Endothelial cell of umbilical vein (primary cell): ENCODE measurements around the gene AKT1. TPM values are rescaled to one million over a fixed set of nuclear protein-coding genes. Genes with fewer than 3 reads are reported as not detected.

Experiments used
- BruUV-seq: library from RNA; stranded (reverse); fragments of 400-500 nt; replicated peaks from 2 replicates; lab custom pipeline; 2021; lab: Mats Ljungman, UMichigan
- CTCF ChIA-PET: fragments of 300-600, 350-600 bp; sonication (Branson Sonifier 250); formaldehyde crosslinking; loops from one replicate; lab custom pipeline; 2021; ENCODE audit warnings: antibody characterized with exemption, inconsistent platforms; lab: Charles Lee
- POLR2A ChIA-PET: fragments of 300-600, 350-600 bp; sonication (Branson Sonifier 250); formaldehyde crosslinking; loops from one replicate; lab custom pipeline; 2021; ENCODE audit warnings: antibody characterized with exemption, inconsistent platforms; lab: Charles Lee
- DNase-seq: peaks from one replicate; pipeline ENCODE4 v3.0.0-alpha.2; 2011; ENCODE audit warnings: low read depth, low spot score
- FAIRE-seq: peaks from 2 replicates; lab custom pipeline; 2011; peaks lifted over from hg19 to GRCh38; lab: Jason Lieb, UNC
- H2AFZ ChIP-seq: 2 replicates; pipeline ENCODE4 v1.6.0; 2012; ENCODE audit warnings: low read depth, low read length, control low read depth, inconsistent platforms
- H3K27ac ChIP-seq: 2 replicates; pipeline ENCODE4 v1.5.1; 2011; ENCODE audit warnings: low read depth, mild to moderate bottlenecking, control low read depth, low read length, moderate library complexity; ENCODE audit not compliant: insufficient read depth
- H3K27me3 ChIP-seq, 2 experiments: 2 replicates each; pipeline versions ENCODE4 v1.6.0 to v1.6.1; 2011; ENCODE audit warnings: low read length in 2 of 2, mixed read lengths in 1 of 2; ENCODE audit not compliant: control insufficient read depth in 2 of 2, insufficient read depth in 2 of 2
- H3K36me3 ChIP-seq, 2 experiments: 2 replicates in 1 of 2; 3 replicates in 1 of 2; pipeline ENCODE4 v1.5.1; 2011; ENCODE audit warnings: low read length in 2 of 2, mild to moderate bottlenecking in 1 of 2, moderate library complexity in 1 of 2; ENCODE audit not compliant: control insufficient read depth in 2 of 2, insufficient read depth in 2 of 2; ENCODE audit errors: extremely low read depth in 1 of 2
- H3K4me1 ChIP-seq: 3 replicates; pipeline ENCODE4 v1.5.1; 2011; ENCODE audit warnings: mild to moderate bottlenecking, low read length; ENCODE audit not compliant: control insufficient read depth, insufficient read depth; ENCODE audit errors: extremely low read depth
- H3K4me2 ChIP-seq: 2 replicates; pipeline ENCODE4 v1.6.1; 2011; ENCODE audit warnings: low read length, control low read depth, mixed read lengths; ENCODE audit not compliant: insufficient read depth
- H3K4me3 ChIP-seq, 3 experiments: fragments of 200-600 bp in 1 of 3; sonication (generic), shearing (Covaris generic) in 1 of 3; replicated peaks in 1 of 3; 2 replicates each; pipeline ENCODE4 v1.5.1; 2011 to 2016; ENCODE audit warnings: control low read depth in 3 of 3, low read length in 3 of 3, mild to moderate bottlenecking in 2 of 3, inconsistent platforms in 1 of 3, low read depth in 1 of 3, moderate library complexity in 1 of 3; ENCODE audit not compliant: insufficient read depth in 1 of 3
- H3K79me2 ChIP-seq: 2 replicates; pipeline ENCODE4 v1.6.0; 2012; ENCODE audit warnings: low read length, inconsistent platforms; ENCODE audit not compliant: control insufficient read depth, insufficient read depth
- H3K9ac ChIP-seq: replicated peaks from 2 replicates; pipeline ENCODE3; 2011; ENCODE audit warnings: low read length, control low read depth; ENCODE audit not compliant: insufficient read depth; ENCODE audit errors: extremely low read depth
- H3K9me1 ChIP-seq: replicated peaks from 3 replicates; pipeline ENCODE4 v1.6.0; 2011; ENCODE audit warnings: mild to moderate bottlenecking, low read length; ENCODE audit not compliant: control insufficient read depth, insufficient read depth; ENCODE audit errors: extremely low read depth
- H3K9me3 ChIP-seq: replicated peaks from 2 replicates; pipeline ENCODE4 v1.5.1; 2012; ENCODE audit warnings: low read length, inconsistent platforms; ENCODE audit not compliant: control insufficient read depth, insufficient read depth
- H4K20me1 ChIP-seq: replicated peaks from 2 replicates; pipeline ENCODE3; 2011; ENCODE audit warnings: mild to moderate bottlenecking, low read length; ENCODE audit not compliant: control insufficient read depth, insufficient read depth; ENCODE audit errors: extremely low read depth
- CTCF ChIP-seq, 2 donors: IDR thresholded peaks; 1 replicate in 1 of 2; 2 replicates in 1 of 2; pipeline ENCODE4 v1.5.1; 2011; ENCODE audit warnings: low read length in 2 of 2, mild to moderate bottlenecking in 2 of 2, moderate library complexity in 2 of 2, control low read depth in 1 of 2, inconsistent platforms in 1 of 2, low read depth in 1 of 2; ENCODE audit not compliant: insufficient read depth in 1 of 2; ENCODE audit errors: extremely low read depth in 1 of 2
- EZH2 ChIP-seq: IDR thresholded peaks from 2 replicates; pipeline ENCODE4 v1.6.1; 2012; ENCODE audit warnings: borderline replicate concordance, low read depth, mild to moderate bottlenecking, moderate library complexity, low read length, inconsistent platforms; ENCODE audit not compliant: severe bottlenecking
- FOS ChIP-seq: IDR thresholded peaks from 2 replicates; pipeline ENCODE4 v1.6.1; 2011; ENCODE audit warnings: mild to moderate bottlenecking, low read length, moderate library complexity, borderline replicate concordance; ENCODE audit not compliant: insufficient read depth
- GATA2 ChIP-seq: IDR thresholded peaks from 2 replicates; pipeline ENCODE4 v1.7.0; 2011; ENCODE audit warnings: low read depth, mild to moderate bottlenecking, moderate library complexity, mixed read lengths, low read length; ENCODE audit not compliant: insufficient read length, insufficient read depth
- JUN ChIP-seq: IDR thresholded peaks from 2 replicates; pipeline ENCODE4 v1.6.1; 2011; ENCODE audit warnings: borderline replicate concordance, low read depth; ENCODE audit not compliant: insufficient read length, insufficient read depth
- MAX ChIP-seq: IDR thresholded peaks from 2 replicates; pipeline ENCODE4 v1.6.1; 2011; ENCODE audit not compliant: insufficient read depth, insufficient read length
- MYC ChIP-seq: IDR thresholded peaks from one replicate; pipeline ENCODE4 v1.6.1; 2011; ENCODE audit warnings: mild to moderate bottlenecking, low read depth, low read length
- POLR2A ChIP-seq: IDR thresholded peaks from 2 replicates; pipeline ENCODE4 v1.6.1; 2012; ENCODE audit warnings: low read depth, mild to moderate bottlenecking, control low read depth, low read length
- POLR2AphosphoS5 ChIP-seq: IDR thresholded peaks from 2 replicates; pipeline ENCODE4 v1.6.1; 2012; ENCODE audit warnings: low read depth, mild to moderate bottlenecking, control low read depth, low read length, moderate library complexity; ENCODE audit not compliant: insufficient read depth
- dilution Hi-C: fragments of 300-500 bp; cut with MboI; formaldehyde crosslinking; loops from one replicate; pipeline ENCODE4 v1.15.0; 2019; ENCODE audit warnings: low sequenced_read_pairs; ENCODE audit not compliant: extremely low pct_ligation_motif_present
- intact Hi-C: fragments of 100-400 bp; cut with micrococcal nuclease; formaldehyde crosslinking; loops from one replicate; pipeline ENCODE4 v1.10.0; 2022
- polyA plus RNA-seq, 4 experiments: library from polyadenylated mRNA; depleted of rRNA in 3 of 4; stranded (reverse) in 3 of 4; unstranded in 1 of 4; fragments of >200 nt; gene quantifications; 2 replicates each; pipeline versions ENCODE4 v1.2.1 to v1.2.3, GENCODE V29; 2011 to 2012; ENCODE audit warnings: missing spikeins in 1 of 4
- total RNA-seq: library from RNA; stranded (reverse); gene quantifications from 2 replicates; pipeline ENCODE4 v1.2.3, GENCODE V29; 2021

The AKT1 gene
- total and polyA plus RNA-seq, 2 donors (not counting 3 experiments of a cell fraction or from before 2014, with no cell fraction given): 177 to 191 TPM

GRCh38 chr14:104770072-104770579, 25.4 kb downstream of the AKT1 start:
- intact Hi-C loops: no loop called here
- dilution Hi-C loops: no loop called here
- Histone ChIP-seq H3K79me2 (no peaks in the 10 kb centered on the region), H3K36me3 (peaks cover 3 to 26% of the 10 kb centered on the region in 2 experiments), H3K4me1 (peaks cover 9% of the 10 kb centered on the region), H3K9me1 (no peaks in the 10 kb centered on the region), H3K27ac (no peak overlapping the region), H3K4me2 (no peak overlapping the region), H3K9me3 (no peaks in the 10 kb centered on the region), H4K20me1 (no peaks in the 10 kb centered on the region), H2AFZ (no peak overlapping the region), H3K27me3 (no peaks in the 10 kb centered on the region), H3K4me3 (no peak overlapping the region), H3K9ac (no peak overlapping the region)
- TF ChIP-seq POLR2A (no peak), MYC (no peak), GATA2 (no peak), FOS (no peak), CTCF (IDR thresholded peaks at IDR 0.05; ENCODE audit: extremely low read depth in 1 of 2, insufficient read depth in 1 of 2, low read depth in 1 of 2, low read length in 2 of 2) (no peak), JUN (no peak), MAX (no peak), EZH2 (no peak), POLR2AphosphoS5 (no peak)
- no peak for DNase-seq
- ChIA-PET CTCF (interaction anchor here (0.8 to 3.8 kb wide), 8 partner anchors 11 to 198 kb away, joined by 3 to 117 read pairs (median 4); no protein-coding TSS in a partner anchor), POLR2A (no interaction called here)
- BruUV-seq: TSS peak; percentile 73
- no peak for FAIRE-seq
